ENCODE measurements around the gene PRAMEF4.
"Not testable (repeated sequence)": the region's sequence is repeated elsewhere in the genome, so short reads cannot be mapped to it uniquely, and the experiment has no call there.

PRAMEF4 gene

GRCh38 chr1:12886101-12886500 is at the start of gene PRAMEF4:
PRAMEF4 (minus strand) TSS chr1:12886201; CDS start chr1:12883394, 2,807 bp downstream.
- not testable (repeated sequence) for DNase-seq

GRCh38 chr1:12924368-12924767 is 38.4 kb upstream of the PRAMEF4 start:
- DNase-seq = not testable (repeated sequence)

- DNase-seq = peak in 1 of 2 experiments; percentile 1
These were observed 35.7 kb upstream of the PRAMEF4 start for GRCh38 chr1:12921749-12922148.

GRCh38 chr1:12916310-12916709 is 30.3 kb upstream of the PRAMEF4 start, which contains the start of gene PRAMEF7:
PRAMEF7 (plus strand) TSS chr1:12916610; CDS start chr1:12917693, 1,083 bp downstream.
- not testable (repeated sequence) for DNase-seq

- not testable (repeated sequence) for DNase-seq
These were observed 18.0 kb upstream of the PRAMEF4 start for GRCh38 chr1:12903793-12904572.

- not testable (repeated sequence) for DNase-seq
These were observed 13.2 kb upstream of the PRAMEF4 start for GRCh38 chr1:12899186-12899585.

GRCh38 chr1:12898170-12898569 is 12.2 kb upstream of the PRAMEF4 start, which contains the start of gene PRAMEF10:
PRAMEF10 (minus strand) TSS chr1:12898270; CDS start chr1:12895847, 2,423 bp downstream.
- not testable (repeated sequence) for DNase-seq

GRCh38 chr1:12878453-12878852 is 7.5 kb downstream of the PRAMEF4 start:
- not testable (repeated sequence) for DNase-seq

GRCh38 chr1:12863131-12863880 is 22.7 kb downstream of the PRAMEF4 start:
- not testable (repeated sequence) for DNase-seq

- not testable (repeated sequence) for DNase-seq
These were observed 29.2 kb downstream of the PRAMEF4 start, which contains the start of gene PRAMEF2 for GRCh38 chr1:12856786-12857185. PRAMEF2 (plus strand) TSS chr1:12857086; CDS start chr1:12859010, 1,924 bp downstream.

- no peak for DNase-seq
These were observed 34.2 kb downstream of the PRAMEF4 start for GRCh38 chr1:12851779-12852178.

GRCh38 chr1:12848620-12849019 is 37.4 kb downstream of the PRAMEF4 start, which contains the start of gene HNRNPCL1:
HNRNPCL1 (minus strand) TSS chr1:12848720; CDS start chr1:12848289, 431 bp downstream.
- not testable (repeated sequence) for DNase-seq

GRCh38 chr1:12833251-12833650 is 52.8 kb downstream of the PRAMEF4 start:
- DNase-seq = not testable (repeated sequence)

- DNase-seq = not testable (repeated sequence)
These were observed 54.7 kb downstream of the PRAMEF4 start, which contains the start of gene PRAMEF11 for GRCh38 chr1:12831310-12831709. PRAMEF11 (minus strand) TSS chr1:12831410; CDS start chr1:12828789, 2,621 bp downstream.

Data from Kasumi-1 (cell line).